Thymus (tissue), 2 donors: ENCODE measurements around the gene RNF38. TPM values are rescaled to one million over a fixed set of nuclear protein-coding genes. Genes with fewer than 3 reads are reported as not detected.

Experiments
- polyA plus RNA-seq: library from polyadenylated mRNA; stranded (reverse); fragments of 200-250 nt; gene quantifications from one replicate; pipeline ENCODE4 v1.2.3, GENCODE V29; 2013
- total RNA-seq: library from RNA; stranded (reverse); fragments of 120-200 nt; gene quantifications from one replicate; pipeline ENCODE4 v1.2.4, GENCODE V29; 2013
- donor health status: healthy.

The RNF38 gene
- total and polyA plus RNA-seq, 2 donors, result 9.5 to 19.0 TPM

Other genes starting within 250 kb of the RNF38 start
- gene CCIN, start 230.9 kb downstream of the RNF38 start, total RNA-seq, result 0.05 TPM
- gene CCIN, start 230.9 kb downstream of the RNF38 start, polyA plus RNA-seq, result 0.05 TPM
- gene CLTA, start 209.3 kb downstream of the RNF38 start, total RNA-seq, result 199 TPM
- gene CLTA, start 209.3 kb downstream of the RNF38 start, polyA plus RNA-seq, result 131 TPM
- gene GNE, start 141.8 kb downstream of the RNF38 start, total RNA-seq, result 6.0 TPM
- gene GNE, start 141.8 kb downstream of the RNF38 start, polyA plus RNA-seq, result 5.3 TPM
- 26.5 TPM for gene MELK, start 172.6 kb upstream of the RNF38 start, total RNA-seq
- gene MELK, start 172.6 kb upstream of the RNF38 start, polyA plus RNA-seq, result 3.4 TPM